Peyer's patch (tissue), 4 donors: ENCODE results near the gene VDAC1.

Experiments used
- CTCF ChIP-seq, 6 experiments: fragments of 450-650 bp in 4 of 6; fragments of 200-600 bp in 2 of 6; sonication (generic) in 1 of 6; IDR thresholded peaks; one replicate each; pipeline ENCODE4 v1.5.1; 2017 to 2019; ENCODE audit warnings: antibody characterized with exemption in 6 of 6, mild to moderate bottlenecking in 3 of 6, moderate library complexity in 1 of 6
- POLR2A ChIP-seq, 2 donors: fragments of 450-650 bp; IDR thresholded peaks; one replicate each; pipeline ENCODE4 v1.5.1; 2017; ENCODE audit warnings: antibody characterized with exemption in 2 of 2, mild to moderate bottlenecking in 2 of 2, moderate library complexity in 2 of 2

GRCh38 chr5:133928587-133929393, 76.0 kb downstream of the VDAC1 start:
- TF ChIP-seq CTCF (IDR thresholded peaks at IDR 0.05) (no peak), POLR2A (IDR thresholded peaks at IDR 0.05) (no peak)
